ENCODE data around the gene CBX4. TPM values are rescaled to one million over a fixed set of nuclear protein-coding genes. Genes with fewer than 3 reads are reported as not detected.

Gene CBX4
- total and polyA plus RNA-seq, 2 of the 13 experiments (the other 11 are each of a cell fraction or from before 2014, with no cell fraction given): 25.8 to 50.8 TPM

- TF ChIP-seq, protein P1, sequence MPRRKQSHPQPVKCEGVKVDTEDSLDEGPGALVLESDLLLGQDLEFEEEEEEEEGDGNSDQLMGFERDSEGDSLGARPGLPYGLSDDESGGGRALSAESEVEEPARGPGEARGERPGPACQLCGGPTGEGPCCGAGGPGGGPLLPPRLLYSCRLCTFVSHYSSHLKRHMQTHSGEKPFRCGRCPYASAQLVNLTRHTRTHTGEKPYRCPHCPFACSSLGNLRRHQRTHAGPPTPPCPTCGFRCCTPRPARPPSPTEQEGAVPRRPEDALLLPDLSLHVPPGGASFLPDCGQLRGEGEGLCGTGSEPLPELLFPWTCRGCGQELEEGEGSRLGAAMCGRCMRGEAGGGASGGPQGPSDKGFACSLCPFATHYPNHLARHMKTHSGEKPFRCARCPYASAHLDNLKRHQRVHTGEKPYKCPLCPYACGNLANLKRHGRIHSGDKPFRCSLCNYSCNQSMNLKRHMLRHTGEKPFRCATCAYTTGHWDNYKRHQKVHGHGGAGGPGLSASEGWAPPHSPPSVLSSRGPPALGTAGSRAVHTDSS (CRISPR knock-in tag; conservative IDR thresholded peaks at IDR 0.05): no peak
- peak; percentile 85 for TF ChIP-seq HDAC1 (CRISPR knock-in tag; IDR thresholded peaks at IDR 0.05)
- TF ChIP-seq MATR3 (CRISPR knock-in tag; IDR thresholded peaks at IDR 0.05): no peak
- TF ChIP-seq, protein P2, sequence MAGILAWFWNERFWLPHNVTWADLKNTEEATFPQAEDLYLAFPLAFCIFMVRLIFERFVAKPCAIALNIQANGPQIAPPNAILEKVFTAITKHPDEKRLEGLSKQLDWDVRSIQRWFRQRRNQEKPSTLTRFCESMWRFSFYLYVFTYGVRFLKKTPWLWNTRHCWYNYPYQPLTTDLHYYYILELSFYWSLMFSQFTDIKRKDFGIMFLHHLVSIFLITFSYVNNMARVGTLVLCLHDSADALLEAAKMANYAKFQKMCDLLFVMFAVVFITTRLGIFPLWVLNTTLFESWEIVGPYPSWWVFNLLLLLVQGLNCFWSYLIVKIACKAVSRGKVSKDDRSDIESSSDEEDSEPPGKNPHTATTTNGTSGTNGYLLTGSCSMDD (CRISPR knock-in tag; IDR thresholded peaks at IDR 0.05): no peak
- no peak for TF ChIP-seq ZNF430 (CRISPR knock-in tag; IDR thresholded peaks at IDR 0.05)
- no peak for TF ChIP-seq ARNT (IDR thresholded peaks at IDR 0.05)
- peak; percentile 59 for TF ChIP-seq ETV5 (CRISPR knock-in tag; IDR thresholded peaks at IDR 0.05; ENCODE audit: borderline replicate concordance)
- no peak for TF ChIP-seq TSC22D2 (CRISPR knock-in tag; IDR thresholded peaks at IDR 0.05; ENCODE audit: borderline replicate concordance)
- peak; percentile 77 for TF ChIP-seq ZNF878 (CRISPR knock-in tag; IDR thresholded peaks at IDR 0.05)
- no peak for TF ChIP-seq ZNF777 (CRISPR knock-in tag; IDR thresholded peaks at IDR 0.05)
- TF ChIP-seq, protein P3, sequence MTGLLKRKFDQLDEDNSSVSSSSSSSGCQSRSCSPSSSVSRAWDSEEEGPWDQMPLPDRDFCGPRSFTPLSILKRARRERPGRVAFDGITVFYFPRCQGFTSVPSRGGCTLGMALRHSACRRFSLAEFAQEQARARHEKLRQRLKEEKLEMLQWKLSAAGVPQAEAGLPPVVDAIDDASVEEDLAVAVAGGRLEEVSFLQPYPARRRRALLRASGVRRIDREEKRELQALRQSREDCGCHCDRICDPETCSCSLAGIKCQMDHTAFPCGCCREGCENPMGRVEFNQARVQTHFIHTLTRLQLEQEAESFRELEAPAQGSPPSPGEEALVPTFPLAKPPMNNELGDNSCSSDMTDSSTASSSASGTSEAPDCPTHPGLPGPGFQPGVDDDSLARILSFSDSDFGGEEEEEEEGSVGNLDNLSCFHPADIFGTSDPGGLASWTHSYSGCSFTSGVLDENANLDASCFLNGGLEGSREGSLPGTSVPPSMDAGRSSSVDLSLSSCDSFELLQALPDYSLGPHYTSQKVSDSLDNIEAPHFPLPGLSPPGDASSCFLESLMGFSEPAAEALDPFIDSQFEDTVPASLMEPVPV (CRISPR knock-in tag; IDR thresholded peaks at IDR 0.05): no peak
- 0 out of 2 replicates have a peak, but pooled peaks have one; percentile 10 for TF ChIP-seq SP2 (CRISPR knock-in tag; IDR thresholded peaks at IDR 0.05)
- peak; percentile 62; the same call in 1 of the 2 replicates for TF ChIP-seq ZNF501 (CRISPR knock-in tag; IDR thresholded peaks at IDR 0.05)
- 0 out of 2 replicates have a peak, but pooled peaks have one; percentile 44 for TF ChIP-seq ZNF224 (CRISPR knock-in tag; IDR thresholded peaks at IDR 0.05)
- peak; percentile 46; the same call in 1 of the 2 replicates for TF ChIP-seq ZC3H13 (CRISPR knock-in tag; IDR thresholded peaks at IDR 0.05)
- TF ChIP-seq CCAR2 (optimal IDR thresholded peaks at IDR 0.05; ENCODE audit: low read depth, low read length): no peak
- no peak for TF ChIP-seq ZNF124 (CRISPR knock-in tag; IDR thresholded peaks at IDR 0.05)
- TF ChIP-seq ZNF253 (CRISPR knock-in tag; IDR thresholded peaks at IDR 0.05; ENCODE audit: borderline replicate concordance): no peak
- TF ChIP-seq, protein P4, sequence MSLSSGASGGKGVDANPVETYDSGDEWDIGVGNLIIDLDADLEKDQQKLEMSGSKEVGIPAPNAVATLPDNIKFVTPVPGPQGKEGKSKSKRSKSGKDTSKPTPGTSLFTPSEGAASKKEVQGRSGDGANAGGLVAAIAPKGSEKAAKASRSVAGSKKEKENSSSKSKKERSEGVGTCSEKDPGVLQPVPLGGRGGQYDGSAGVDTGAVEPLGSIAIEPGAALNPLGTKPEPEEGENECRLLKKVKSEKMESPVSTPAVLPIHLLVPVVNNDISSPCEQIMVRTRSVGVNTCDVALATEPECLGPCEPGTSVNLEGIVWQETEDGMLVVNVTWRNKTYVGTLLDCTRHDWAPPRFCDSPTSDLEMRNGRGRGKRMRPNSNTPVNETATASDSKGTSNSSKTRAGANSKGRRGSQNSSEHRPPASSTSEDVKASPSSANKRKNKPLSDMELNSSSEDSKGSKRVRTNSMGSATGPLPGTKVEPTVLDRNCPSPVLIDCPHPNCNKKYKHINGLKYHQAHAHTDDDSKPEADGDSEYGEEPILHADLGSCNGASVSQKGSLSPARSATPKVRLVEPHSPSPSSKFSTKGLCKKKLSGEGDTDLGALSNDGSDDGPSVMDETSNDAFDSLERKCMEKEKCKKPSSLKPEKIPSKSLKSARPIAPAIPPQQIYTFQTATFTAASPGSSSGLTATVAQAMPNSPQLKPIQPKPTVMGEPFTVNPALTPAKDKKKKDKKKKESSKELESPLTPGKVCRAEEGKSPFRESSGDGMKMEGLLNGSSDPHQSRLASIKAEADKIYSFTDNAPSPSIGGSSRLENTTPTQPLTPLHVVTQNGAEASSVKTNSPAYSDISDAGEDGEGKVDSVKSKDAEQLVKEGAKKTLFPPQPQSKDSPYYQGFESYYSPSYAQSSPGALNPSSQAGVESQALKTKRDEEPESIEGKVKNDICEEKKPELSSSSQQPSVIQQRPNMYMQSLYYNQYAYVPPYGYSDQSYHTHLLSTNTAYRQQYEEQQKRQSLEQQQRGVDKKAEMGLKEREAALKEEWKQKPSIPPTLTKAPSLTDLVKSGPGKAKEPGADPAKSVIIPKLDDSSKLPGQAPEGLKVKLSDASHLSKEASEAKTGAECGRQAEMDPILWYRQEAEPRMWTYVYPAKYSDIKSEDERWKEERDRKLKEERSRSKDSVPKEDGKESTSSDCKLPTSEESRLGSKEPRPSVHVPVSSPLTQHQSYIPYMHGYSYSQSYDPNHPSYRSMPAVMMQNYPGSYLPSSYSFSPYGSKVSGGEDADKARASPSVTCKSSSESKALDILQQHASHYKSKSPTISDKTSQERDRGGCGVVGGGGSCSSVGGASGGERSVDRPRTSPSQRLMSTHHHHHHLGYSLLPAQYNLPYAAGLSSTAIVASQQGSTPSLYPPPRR (CRISPR knock-in tag; IDR thresholded peaks at IDR 0.05; ENCODE audit: borderline replicate concordance): peak; percentile 23; the same call in 1 of the 2 replicates
- TF ChIP-seq ZSCAN9 (CRISPR knock-in tag; IDR thresholded peaks at IDR 0.05; ENCODE audit: borderline replicate concordance): no peak
- no peak; the same call in 1 of the 2 replicates for TF ChIP-seq PITX1 (CRISPR knock-in tag; IDR thresholded peaks at IDR 0.05)
Observed at GRCh38 chr17:79836972-79837887, 2.0 kb downstream of the CBX4 start (continued).
